IMR-90 (cell line): ENCODE results near the gene PDX1. TPM values are rescaled to one million over a fixed set of nuclear protein-coding genes. Genes with fewer than 3 reads are reported as not detected.

ENCODE experiments used
- ATAC-seq: fragments of 200-7000 bp; cut with Tn5 transposase; 2 replicates; pipeline ENCODE4 v1.9.1; 2020; ENCODE audit warnings: low read depth, mild to moderate bottlenecking, moderate library complexity
- BruUV-seq: library from RNA; stranded (reverse); fragments of 400-500 nt; replicated peaks from 2 replicates; lab custom pipeline; 2021; lab: Mats Ljungman, UMichigan
- CTCF ChIA-PET: fragments of 300-600 bp; formaldehyde crosslinking; extraction: SDS; loops from one replicate; lab custom pipeline; 2021; ENCODE audit warnings: antibody characterized with exemption; lab: Yijun Ruan, JAX
- POLR2A ChIA-PET: fragments of 300-600 bp; sonication (Branson Sonifier 250); formaldehyde crosslinking; loops from one replicate; lab custom pipeline; 2022; ENCODE audit warnings: antibody characterized with exemption; ENCODE audit not compliant: unreplicated experiment; lab: Charles Lee
- DNase-seq: peaks from one replicate; pipeline ENCODE4 v3.0.0; 2013
- H2AFZ ChIP-seq: replicated peaks from 2 replicates; pipeline ENCODE3; 2013; ENCODE audit warnings: low read length, mild to moderate bottlenecking; ENCODE audit not compliant: poor library complexity
- H2AK5ac ChIP-seq: 2 replicates; pipeline ENCODE4 v1.6.1; 2013; ENCODE audit warnings: low read depth, low read length, inconsistent platforms
- H2AK9ac ChIP-seq: replicated peaks from 2 replicates; pipeline ENCODE3; 2013; ENCODE audit warnings: mild to moderate bottlenecking, low read depth, low read length, moderate library complexity; ENCODE audit not compliant: poor library complexity
- H2BK120ac ChIP-seq: 2 replicates; pipeline ENCODE4 v1.6.1; 2013; ENCODE audit warnings: low read depth, low read length, inconsistent platforms
- H2BK15ac ChIP-seq: 3 replicates; pipeline ENCODE4 v1.6.1; 2013; ENCODE audit warnings: low read depth, low read length, inconsistent platforms
- H2BK20ac ChIP-seq: 2 replicates; pipeline ENCODE4 v1.6.1; 2013; ENCODE audit warnings: low read depth, mild to moderate bottlenecking, inconsistent platforms, low read length, moderate library complexity
- H2BK5ac ChIP-seq: 2 replicates; pipeline ENCODE4 v1.6.1; 2013; ENCODE audit warnings: mild to moderate bottlenecking, low read depth, low read length, inconsistent platforms; ENCODE audit not compliant: poor library complexity, severe bottlenecking
- H3K14ac ChIP-seq: replicated peaks from 2 replicates; pipeline ENCODE4 v1.6.1; 2013; ENCODE audit warnings: low read depth, low read length, inconsistent platforms
- H3K18ac ChIP-seq: 2 replicates; pipeline ENCODE4 v1.6.1; 2013; ENCODE audit warnings: low read depth, low read length, control low read depth
- H3K23ac ChIP-seq: 2 replicates; pipeline ENCODE4 v1.6.1; 2013; ENCODE audit warnings: low read depth, low read length, inconsistent platforms
- H3K27ac ChIP-seq: 2 replicates; pipeline ENCODE4 v1.5.1; 2013; ENCODE audit warnings: mild to moderate bottlenecking, control low read depth, low read length; ENCODE audit not compliant: insufficient read depth
- H3K27me3 ChIP-seq: 2 replicates; pipeline ENCODE4 v1.6.1; 2013; ENCODE audit warnings: low read length; ENCODE audit not compliant: control insufficient read depth, insufficient read depth
- H3K36me3 ChIP-seq: 2 replicates; pipeline ENCODE4 v1.6.1; 2013; ENCODE audit warnings: low read length, mixed read lengths; ENCODE audit not compliant: control insufficient read depth, insufficient read depth
- H3K4ac ChIP-seq: 2 replicates; pipeline ENCODE4 v1.6.1; 2013; ENCODE audit warnings: low read depth, low read length, inconsistent platforms
- H3K4me1 ChIP-seq: 2 replicates; pipeline ENCODE4 v1.6.1; 2013; ENCODE audit warnings: low read length, mixed read lengths; ENCODE audit not compliant: control insufficient read depth, insufficient read depth
- H3K4me2 ChIP-seq: 2 replicates; pipeline ENCODE4 v1.6.1; 2013; ENCODE audit warnings: low read depth, mild to moderate bottlenecking, control low read depth, low read length, moderate library complexity
- H3K4me3 ChIP-seq: 2 replicates; pipeline ENCODE4 v1.5.1; 2013; ENCODE audit warnings: low read depth, mild to moderate bottlenecking, control low read depth, low read length, moderate library complexity; ENCODE audit not compliant: insufficient read depth
- H3K56ac ChIP-seq: 2 replicates; pipeline ENCODE4 v1.6.1; 2013; ENCODE audit warnings: low read length, inconsistent platforms; ENCODE audit not compliant: insufficient read depth; ENCODE audit errors: extremely low read depth
- H3K79me1 ChIP-seq, 2 experiments: 2 replicates each; pipeline ENCODE4 v1.6.1; 2013; ENCODE audit warnings: low read length in 2 of 2, inconsistent platforms in 1 of 2, low read depth in 1 of 2
- H3K9ac ChIP-seq: 2 replicates; pipeline ENCODE4 v1.6.1; 2013; ENCODE audit warnings: low read depth, low read length, control low read depth
- H3K9me1 ChIP-seq: 2 replicates; pipeline ENCODE4 v1.6.1; 2013; ENCODE audit warnings: low read length, inconsistent platforms; ENCODE audit not compliant: insufficient read depth
- H3K9me3 ChIP-seq: 2 replicates; pipeline ENCODE4 v1.6.1; 2013; ENCODE audit warnings: low read length; ENCODE audit not compliant: control insufficient read depth, insufficient read depth
- H4K20me1 ChIP-seq: 2 replicates; pipeline ENCODE4 v1.6.1; 2013; ENCODE audit warnings: low read length, inconsistent platforms; ENCODE audit not compliant: insufficient read depth
- H4K5ac ChIP-seq: 2 replicates; pipeline ENCODE4 v1.6.1; 2013; ENCODE audit warnings: mild to moderate bottlenecking, low read depth, low read length, control low read depth
- H4K8ac ChIP-seq, 2 experiments: 2 replicates each; pipeline ENCODE4 v1.6.1; 2013; ENCODE audit warnings: low read depth in 2 of 2, low read length in 2 of 2, control low read depth in 1 of 2, inconsistent platforms in 1 of 2
- H4K91ac ChIP-seq: 2 replicates; pipeline ENCODE4 v1.6.1; 2013; ENCODE audit warnings: low read depth, low read length, inconsistent platforms; ENCODE audit not compliant: insufficient read depth
- CTCF ChIP-seq: conservative IDR thresholded peaks from 2 replicates; pipeline ENCODE4 v1.5.1; 2012; ENCODE audit warnings: mild to moderate bottlenecking, low read depth, low read length, improper control_type of control experiment
- FOS ChIP-seq: fragments of 150-350 bp; IDR thresholded peaks from 2 replicates; pipeline ENCODE4 v1.6.1; 2016; ENCODE audit warnings: low read depth, low read length
- WGBS, 2 experiments: methylation state at CpG; one replicate each; pipeline versions ENCODE4 v1.1.5 to v1.1.7; 2013; ENCODE audit warnings: missing lambda C conversion rate in 2 of 2; ENCODE audit not compliant: insufficient read length in 1 of 2; ENCODE audit errors: extremely low coverage in 2 of 2; 5-methylcytosine and 5-hydroxymethylcytosine counted together
- dilution Hi-C: fragments of 300-500 bp; cut with HindIII; formaldehyde crosslinking; loops from one replicate; pipeline ENCODE4 v1.14.3; 2018; ENCODE audit warnings: low sequenced_read_pairs; ENCODE audit not compliant: unreplicated experiment
- in situ Hi-C: fragments of 300-500 bp; cut with MboI; formaldehyde crosslinking; loops from 3 replicates; pipeline ENCODE4 v1.14.3; 2019; ENCODE audit warnings: low sequenced_read_pairs, inconsistent platforms, mixed read lengths
- intact Hi-C: fragments of 100-400 bp; cut with micrococcal nuclease; formaldehyde crosslinking; loops from 2 replicates; pipeline ENCODE4 v1.10.0; 2022
- polyA plus RNA-seq, 3 experiments: library from polyadenylated mRNA; depleted of rRNA; stranded (reverse); fragments of >200 nt; gene quantifications; 2 replicates each; pipeline ENCODE4 v1.2.3, GENCODE V29; 2012; ENCODE audit warnings: low replicate concordance in 1 of 3
- total RNA-seq: library from RNA; depleted of rRNA; stranded (reverse); fragments of >200 nt; gene quantifications from 2 replicates; pipeline ENCODE4 v1.2.3, GENCODE V29; 2012

The PDX1 gene
- total and polyA plus RNA-seq, 2 of the 4 experiments (the other 2 are of a cell fraction), result not detected

- H3K23ac ChIP-seq, result no peak overlapping the region
- 2% methylated on average over 20 of the region's 73 CpGs; no CpG with 5 or more reads in 1 of the 2 experiments for WGBS, 2 experiments
- H3K14ac ChIP-seq, result no peak overlapping the region
- in situ Hi-C loops, result no loop called here
- no peak overlapping the region for H3K4me3 ChIP-seq
- H4K8ac ChIP-seq, result no peak overlapping the region
- ChIA-PET CTCF (no interaction called here), POLR2A (interaction anchor here (0.5 kb wide), 1 partner anchor 90 kb away, joined by 4 read pairs; no protein-coding TSS in a partner anchor)
- H3K36me3 ChIP-seq, result no peaks in the 10 kb centered on the region
- dilution Hi-C loops, result no loop called here
- H2BK15ac ChIP-seq, result no peak overlapping the region
- ATAC-seq (peak; percentile 52), DNase-seq (no peak)
- TF ChIP-seq FOS (no peak), CTCF (peak; percentile 25; the same call in 1 of the 2 replicates)
- H2BK120ac ChIP-seq, result no peak overlapping the region
- no peak overlapping the region for H3K9ac ChIP-seq
- BruUV-seq, result no TSS peak
- no peak overlapping the region for H3K18ac ChIP-seq
- no peak overlapping the region for H4K5ac ChIP-seq
- no peak overlapping the region for H2BK5ac ChIP-seq
- no peak overlapping the region for H2AK9ac ChIP-seq
- H3K4me2 ChIP-seq, result peak overlapping the region; percentile 38; the same call in 1 of the 2 replicates
- H3K9me3 ChIP-seq, result no peaks in the 10 kb centered on the region
- no peaks in the 10 kb centered on the region for H3K79me1 ChIP-seq
- intact Hi-C loops, result no loop called here
- H3K56ac ChIP-seq, result no peak overlapping the region
- H3K9me1 ChIP-seq, result no peaks in the 10 kb centered on the region
- H4K91ac ChIP-seq, result no peak overlapping the region
- H3K4ac ChIP-seq, result no peak overlapping the region
- H3K27me3 ChIP-seq, result peaks cover 87% of the 10 kb centered on the region
- no peak overlapping the region for H3K27ac ChIP-seq
- H2BK20ac ChIP-seq, result no peak overlapping the region
- H3K4me1 ChIP-seq, result peaks cover 3% of the 10 kb centered on the region; the same call in 1 of the 2 replicates
- no peak overlapping the region for H2AK5ac ChIP-seq
- H2AFZ ChIP-seq, result peak overlapping the region; percentile 10
- H4K20me1 ChIP-seq, result no peaks in the 10 kb centered on the region
Measured at GRCh38 chr13:27960362-27961226, 40.8 kb downstream of the PDX1 start.
